Colon (tissue), 2 donors: Measurements from ENCODE around the gene LNPK.
"Not testable (repeated sequence)": the region's sequence is repeated elsewhere in the genome, so short reads cannot be mapped to it uniquely, and the experiment has no call there.

Source experiments
- FAIRE-seq: peaks from 2 replicates; lab custom pipeline; 2012; peaks lifted over from hg19 to GRCh38; lab: Jason Lieb, UNC
- donor health status: control.
- donor health status: control.

Gene LNPK

GRCh38 chr2:175973373-175973772, 28.7 kb downstream of the LNPK start:
- no peak for FAIRE-seq

DNA sequence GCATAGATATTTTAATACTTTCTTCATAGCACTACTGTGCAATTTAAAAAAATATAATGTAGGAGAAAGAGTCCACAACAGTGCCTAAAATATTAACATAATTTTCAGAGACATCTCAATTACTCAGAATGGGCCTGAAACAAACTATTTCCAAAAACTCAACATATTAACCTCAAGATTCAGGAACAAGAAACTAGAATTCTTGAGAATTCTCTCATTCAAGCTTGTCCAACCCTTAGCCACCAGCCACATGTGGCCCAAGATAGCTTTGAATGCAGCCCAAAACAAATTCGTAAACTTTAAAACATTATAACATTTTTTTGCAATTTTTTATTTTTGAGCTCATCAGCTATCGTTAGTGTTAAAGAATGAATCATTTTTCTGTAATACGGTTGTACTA, 35.2 kb downstream of the LNPK start:
- no peak for FAIRE-seq

DNA sequence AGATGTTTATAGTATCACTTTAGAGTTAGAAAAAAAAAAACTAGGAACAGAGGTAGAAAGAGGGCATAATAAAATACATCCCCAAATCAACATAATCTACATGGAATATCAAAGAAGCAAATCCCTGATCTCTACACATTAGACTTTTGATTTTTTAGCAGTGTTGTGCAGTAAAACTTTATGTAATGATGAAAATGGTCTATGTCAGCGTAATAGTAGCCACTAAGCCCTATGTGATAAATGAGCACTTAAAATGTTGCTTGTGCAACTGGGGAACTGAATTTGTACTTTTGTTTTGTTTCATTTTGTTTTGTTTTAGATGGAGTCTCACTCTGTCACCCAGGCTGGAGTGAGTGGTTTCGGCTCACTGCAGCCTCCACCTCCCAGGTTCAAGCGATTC, 36.3 kb downstream of the LNPK start:
- no peak for FAIRE-seq

GRCh38 chr2:175964195-175964594, 37.9 kb downstream of the LNPK start:
- FAIRE-seq: no peak

GRCh38 chr2:175963171-175963570, 38.9 kb downstream of the LNPK start:
- FAIRE-seq: not testable (repeated sequence)

DNA sequence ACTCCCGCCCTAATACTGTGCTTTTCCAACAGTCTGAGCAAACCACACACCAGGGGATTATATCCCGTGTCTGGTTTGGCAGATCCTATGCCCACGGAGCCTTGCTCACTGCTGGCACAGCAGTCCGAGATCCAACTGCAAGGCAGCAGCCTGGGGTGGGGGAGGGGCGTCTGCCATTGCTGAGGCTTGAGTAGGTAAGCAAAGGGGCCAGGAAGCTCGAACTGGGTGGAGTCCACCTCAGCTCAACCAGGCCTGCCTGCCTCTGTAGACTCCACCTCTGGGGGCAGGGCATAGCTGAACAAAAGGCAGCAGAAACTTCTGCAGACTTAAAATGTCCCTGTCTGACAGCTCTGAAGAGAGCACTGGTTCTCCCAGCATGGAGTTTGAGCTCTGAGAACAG, 44.2 kb downstream of the LNPK start:
- no peak for FAIRE-seq

DNA sequence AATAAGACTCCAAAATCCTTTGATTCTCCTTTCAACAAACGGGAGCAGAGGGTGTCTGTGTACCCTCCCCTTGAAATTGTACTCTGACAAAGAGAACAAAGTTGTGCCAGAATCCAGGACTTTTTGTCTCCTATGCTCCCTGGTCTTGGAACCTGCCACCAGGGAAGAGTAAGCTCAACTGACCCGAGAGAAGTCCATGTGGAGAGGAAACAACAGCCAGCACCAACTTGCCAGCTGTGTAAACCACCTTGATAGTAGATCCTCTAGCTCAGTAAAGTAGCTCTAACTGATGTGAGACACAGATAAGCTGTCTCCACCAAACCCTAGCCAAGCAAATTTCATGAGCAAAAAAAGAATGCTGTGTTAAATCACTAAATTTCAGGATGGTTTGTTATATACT, 46.9 kb downstream of the LNPK start:
- no peak for FAIRE-seq

DNA sequence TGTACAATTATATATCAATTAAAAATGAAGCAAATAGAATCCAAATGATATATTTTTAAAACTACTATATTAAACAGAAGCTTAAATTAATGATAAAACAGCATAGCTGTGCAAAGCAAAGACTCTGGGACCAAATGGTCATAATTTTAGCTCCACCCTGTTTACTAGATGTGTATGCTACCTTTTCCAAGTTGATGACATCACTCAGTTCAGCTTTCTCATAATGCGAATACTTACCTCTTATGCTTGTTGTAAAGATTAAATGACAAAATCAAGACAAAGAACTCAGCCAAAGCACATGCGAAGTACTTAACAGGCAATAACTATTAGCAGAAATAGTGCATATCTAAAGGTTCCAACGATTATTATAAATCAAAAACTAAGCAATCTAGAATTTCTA, 51.6 kb downstream of the LNPK start:
- no peak for FAIRE-seq

DNA sequence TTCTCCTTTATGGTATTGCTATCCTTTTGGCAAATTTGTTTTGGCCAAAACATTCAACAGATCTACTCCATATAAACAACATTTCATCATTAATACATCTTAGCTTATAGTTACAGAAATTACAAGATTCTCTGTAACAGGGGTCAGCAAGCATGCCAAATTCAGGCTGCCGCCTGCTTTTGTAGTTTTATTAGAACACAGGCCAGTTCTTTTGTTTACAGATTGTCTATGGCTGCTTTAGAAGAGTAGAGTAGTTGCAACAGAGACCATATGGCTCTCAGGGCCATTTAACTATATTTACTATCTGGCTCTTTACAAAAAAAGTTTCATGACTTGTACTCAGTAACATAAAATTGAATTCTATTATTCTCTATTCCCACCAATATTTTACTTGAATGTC, 53.9 kb downstream of the LNPK start:
- FAIRE-seq: no peak

GRCh38 chr2:175947073-175947472, 55.0 kb downstream of the LNPK start:
- peak; percentile 90 for FAIRE-seq

GRCh38 chr2:175941699-175942098, 60.4 kb downstream of the LNPK start:
- FAIRE-seq: no peak

DNA sequence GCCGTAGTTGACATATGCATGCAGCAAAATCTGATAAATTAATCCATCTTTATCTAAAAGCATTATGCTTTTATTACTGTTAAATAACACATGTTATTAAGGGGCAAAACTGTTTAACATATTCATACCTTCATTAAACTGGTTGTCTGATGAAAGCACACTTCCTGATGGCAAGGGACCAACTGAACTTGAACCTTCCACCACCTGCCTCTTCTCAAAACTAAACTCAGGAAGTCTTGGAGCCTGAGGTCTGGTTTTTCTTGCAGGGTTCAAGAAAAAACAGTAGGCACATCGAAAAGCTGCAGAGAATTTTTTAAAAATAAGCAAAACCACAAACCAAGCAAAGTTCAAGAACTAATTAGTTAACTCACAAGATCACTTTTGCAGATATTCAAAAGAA, 64.9 kb downstream of the LNPK start:
- no peak for FAIRE-seq

DNA sequence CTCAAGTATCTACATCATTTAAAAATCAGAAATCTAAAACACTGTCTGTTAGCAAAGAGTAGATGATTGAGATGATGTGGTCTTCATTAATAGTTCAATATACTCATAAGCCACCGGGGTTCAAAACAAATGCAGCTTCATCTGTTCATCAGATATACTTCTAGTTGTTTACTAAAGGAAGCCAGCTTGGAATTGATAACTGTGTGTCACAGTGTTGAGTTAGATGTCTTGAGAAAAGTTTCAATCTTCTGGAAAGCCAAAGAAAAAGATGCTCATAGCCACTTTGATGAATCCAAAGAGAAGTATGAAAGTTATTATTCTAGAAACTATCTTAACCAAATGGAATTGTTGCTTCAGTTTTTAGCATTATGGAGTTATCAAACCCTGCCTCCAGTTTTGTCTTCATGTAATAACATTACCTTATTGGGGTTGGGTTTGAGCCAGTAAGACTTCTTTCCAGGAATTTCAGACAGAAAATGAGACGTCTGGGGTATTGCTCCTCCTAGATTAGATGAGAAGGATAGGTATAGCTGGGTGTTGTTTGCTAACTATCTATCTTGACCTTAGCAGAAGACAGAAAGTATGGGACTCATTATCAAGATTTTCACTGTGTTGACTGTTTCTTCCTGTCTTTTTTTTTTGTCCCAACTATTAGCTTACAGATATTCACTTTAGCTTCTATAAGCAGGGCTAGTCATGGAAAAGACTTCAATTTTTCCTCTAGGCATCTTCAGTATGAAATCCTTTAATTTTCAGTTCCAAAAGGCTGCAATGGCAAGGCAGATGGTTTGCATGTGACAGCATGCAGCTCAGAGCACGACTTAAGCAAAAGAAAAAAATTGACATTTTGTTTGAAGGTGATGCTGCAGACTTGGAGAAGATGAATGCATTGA, 66.5 kb downstream of the LNPK start:
- FAIRE-seq: no peak

GRCh38 chr2:175932675-175933074, 69.4 kb downstream of the LNPK start:
- FAIRE-seq: peak; percentile 14

GRCh38 chr2:175931805-175932204, 70.3 kb downstream of the LNPK start:
- no peak for FAIRE-seq

DNA sequence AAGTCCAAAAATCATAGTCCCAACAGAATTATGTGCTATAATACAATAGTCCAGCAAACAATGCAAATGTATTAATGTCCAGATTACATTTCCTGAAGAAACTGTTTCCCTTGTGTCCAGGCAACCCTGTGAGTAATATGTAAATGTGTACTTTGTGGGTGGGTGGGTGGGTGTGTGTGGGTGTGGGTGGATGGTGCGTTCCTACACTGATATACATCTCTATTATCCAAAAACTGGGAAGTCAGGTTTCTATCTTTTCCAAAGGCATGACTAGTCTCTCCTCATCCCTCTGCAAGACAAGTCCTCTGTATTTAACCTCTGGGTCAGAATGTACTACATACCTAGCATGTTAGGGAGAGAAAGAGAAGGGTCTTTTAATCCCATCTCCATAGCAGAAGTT, 71.6 kb downstream of the LNPK start:
- FAIRE-seq: no peak

- FAIRE-seq: no peak
Measured at GRCh38 chr2:175929850-175930249, 72.2 kb downstream of the LNPK start.

GRCh38 chr2:175926272-175926671, 75.8 kb downstream of the LNPK start:
- FAIRE-seq: no peak

GRCh38 chr2:175922160-175922559, 79.9 kb downstream of the LNPK start:
- no peak for FAIRE-seq

DNA sequence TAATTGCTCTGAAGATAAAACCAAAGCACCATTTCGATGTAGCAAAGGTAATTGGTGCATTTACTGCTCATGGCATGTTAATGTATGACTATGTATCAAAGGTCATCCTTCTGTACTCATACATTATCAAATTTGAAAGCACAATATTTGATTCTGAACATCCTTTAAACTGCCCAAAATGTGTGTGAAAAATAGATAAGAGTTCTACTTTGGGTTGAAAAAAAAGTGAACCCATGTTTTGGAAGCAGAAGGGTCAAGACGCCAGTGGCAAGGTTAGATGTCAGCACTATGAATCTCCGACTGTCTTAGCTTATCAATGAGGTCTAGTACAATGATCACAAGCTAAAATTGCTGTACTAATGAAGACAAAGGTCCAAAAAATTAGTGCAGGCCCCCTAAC, 83.1 kb downstream of the LNPK start:
- FAIRE-seq: peak; percentile 14

GRCh38 chr2:175914846-175915245, 87.2 kb downstream of the LNPK start:
- FAIRE-seq: no peak

- FAIRE-seq: not testable (repeated sequence)
Measured at GRCh38 chr2:175913849-175914743, 88.0 kb downstream of the LNPK start.

GRCh38 chr2:175913267-175913666, 88.8 kb downstream of the LNPK start:
- FAIRE-seq: not testable (repeated sequence)
